GM23338 (cell line): ENCODE results near the gene FPGS.

Source experiments
- CTCF ChIP-seq, 2 experiments: fragments of 200-600 bp in 1 of 2; sonication (generic) in 1 of 2; conservative IDR thresholded peaks; 2 replicates each; pipeline versions ENCODE4 v1.5.1 to v1.6.1; 2016 to 2017; ENCODE audit warnings: antibody characterized with exemption in 2 of 2, low read depth in 2 of 2, mild to moderate bottlenecking in 2 of 2, moderate library complexity in 1 of 2
- EZH2 ChIP-seq: fragments of 200-600 bp; sonication (generic); IDR thresholded peaks from one replicate; pipeline ENCODE4 v1.8.0; 2017; ENCODE audit warnings: antibody characterized with exemption, mild to moderate bottlenecking, low read depth; ENCODE audit not compliant: unreplicated experiment
- EZH2phosphoT487 ChIP-seq: fragments of 200-600 bp; sonication (generic); IDR thresholded peaks from one replicate; pipeline ENCODE4 v1.8.1; 2018; ENCODE audit warnings: antibody characterized with exemption; ENCODE audit not compliant: unreplicated experiment
- POLR2AphosphoS5 ChIP-seq: IDR thresholded peaks from 2 replicates; pipeline ENCODE4 v1.6.1; 2016; ENCODE audit warnings: antibody characterized with exemption, low read depth
- REST ChIP-seq: IDR thresholded peaks from one replicate; pipeline ENCODE4 v1.6.1; 2018; ENCODE audit warnings: antibody characterized with exemption; ENCODE audit not compliant: unreplicated experiment

- TF ChIP-seq CTCF (conservative IDR thresholded peaks at IDR 0.05; ENCODE audit: low read depth in 2 of 2) (peak; percentile 55 to 82), EZH2phosphoT487 (no peak), REST (no peak), POLR2AphosphoS5 (peak; percentile 65), EZH2 (no peak)
These were observed 22.8 kb downstream of the FPGS start for GRCh38 chr9:127825319-127826051.
